HepG2 (cell line): ENCODE measurements around the gene STK32C. TPM values are rescaled to one million over a fixed set of nuclear protein-coding genes. Genes with fewer than 3 reads are reported as not detected.

Source experiments
- ATAC-seq: fragments of 200-7000 bp; cut with Tn5 transposase; 3 replicates; pipeline ENCODE4 v1.9.1; 2020; ENCODE audit warnings: mild to moderate bottlenecking, moderate library complexity
- BruUV-seq: library from RNA; stranded (reverse); fragments of 400-500 nt; replicated peaks from 2 replicates; lab custom pipeline; 2021; lab: Mats Ljungman, UMichigan
- CTCF ChIA-PET: fragments of 300-600 bp; formaldehyde crosslinking; extraction: SDS; loops from one replicate; lab custom pipeline; 2021; ENCODE audit warnings: low total read pairs, inconsistent platforms, low intra/inter-chr PET ratio; lab: Yijun Ruan, JAX
- POLR2A ChIA-PET: fragments of 350-600 bp; sonication (Branson Sonifier 250); formaldehyde crosslinking; loops from one replicate; lab custom pipeline; 2020; ENCODE audit warnings: antibody characterized with exemption, inconsistent platforms; lab: Yijun Ruan, JAX
- DNase-seq: peaks from one replicate; pipeline ENCODE4 v3.0.0-alpha.2; 2015; ENCODE audit warnings: low spot score
- FAIRE-seq: peaks from 3 replicates; lab custom pipeline; 2011; peaks lifted over from hg19 to GRCh38; lab: Jason Lieb, UNC
- H2AFZ ChIP-seq: one replicate; pipeline ENCODE4 v1.6.1; 2011; ENCODE audit warnings: low read length, inconsistent platforms
- H3K27ac ChIP-seq: fragments of 300-600 bp; 3 replicates; pipeline ENCODE4 v1.8.0; 2011; ENCODE audit warnings: mixed run types, mild to moderate bottlenecking, mixed read lengths, low read length, inconsistent platforms; ENCODE audit not compliant: insufficient read depth; ENCODE audit errors: extremely low read length
- H3K27me3 ChIP-seq, 2 experiments: fragments of 200-600 bp in 1 of 2; 2 replicates in 1 of 2; 3 replicates in 1 of 2; pipeline versions ENCODE4 v1.6.0 to v1.8.0; 2011; ENCODE audit warnings: low read length in 2 of 2, mild to moderate bottlenecking in 2 of 2, moderate library complexity in 2 of 2, inconsistent platforms in 1 of 2; ENCODE audit not compliant: insufficient read depth in 2 of 2, control insufficient read depth in 1 of 2
- H3K36me3 ChIP-seq, 2 experiments: fragments of 200-600 bp in 1 of 2; replicated peaks in 1 of 2; 2 replicates in 1 of 2; 3 replicates in 1 of 2; pipeline versions ENCODE4 v1.5.1 to v1.8.0; 2011; ENCODE audit warnings: low read length in 2 of 2, inconsistent platforms in 1 of 2; ENCODE audit not compliant: insufficient read depth in 2 of 2, control insufficient read depth in 1 of 2
- H3K4me1 ChIP-seq: 2 replicates; pipeline ENCODE4 v1.5.1; 2012; ENCODE audit warnings: low read length, inconsistent platforms; ENCODE audit not compliant: insufficient read depth
- H3K4me2 ChIP-seq: 2 replicates; pipeline ENCODE4 v1.6.0; 2011; ENCODE audit warnings: low read depth, low read length, inconsistent platforms
- H3K4me3 ChIP-seq, 3 experiments: fragments of 200-600 bp in 1 of 3; sonication (generic), shearing (Covaris generic) in 1 of 3; replicated peaks in 1 of 3; 2 replicates each; pipeline ENCODE4 v1.5.1; 2011 to 2016; ENCODE audit warnings: low read length in 3 of 3, inconsistent platforms in 2 of 3, low read depth in 2 of 3, mild to moderate bottlenecking in 2 of 3, control low read depth in 1 of 3, mixed read lengths in 1 of 3; ENCODE audit not compliant: insufficient read depth in 1 of 3
- H3K79me2 ChIP-seq: one replicate; pipeline ENCODE4 v1.6.1; 2011; ENCODE audit warnings: low read length, inconsistent platforms; ENCODE audit not compliant: insufficient read depth
- H3K9ac ChIP-seq: 2 replicates; pipeline ENCODE4 v1.6.0; 2011; ENCODE audit warnings: mild to moderate bottlenecking, low read depth, low read length, inconsistent platforms; ENCODE audit not compliant: insufficient read depth
- H3K9me3 ChIP-seq: 2 replicates; pipeline ENCODE4 v1.5.1; 2012; ENCODE audit warnings: mild to moderate bottlenecking, low read length
- H4K20me1 ChIP-seq: 2 replicates; pipeline ENCODE4 v1.6.0; 2011; ENCODE audit warnings: inconsistent platforms, mild to moderate bottlenecking, low read length, moderate library complexity; ENCODE audit not compliant: insufficient read depth
- AKAP8 ChIP-seq: sonication (generic); formaldehyde crosslinking; IDR thresholded peaks from 2 replicates; pipeline ENCODE4 v1.5.1; 2020; ENCODE audit warnings: mild to moderate bottlenecking, missing genetic modification reagents
- CEBPZ ChIP-seq: IDR thresholded peaks from 2 replicates; pipeline ENCODE4 v1.6.1; 2012; ENCODE audit warnings: low read length, improper control_type of control experiment
- FOXK2 ChIP-seq: fragments of 450-650 bp; IDR thresholded peaks from 2 replicates; pipeline ENCODE4 v1.6.1; 2016
- HHEX ChIP-seq: IDR thresholded peaks from 2 replicates; pipeline ENCODE4 v1.6.1; 2016; ENCODE audit warnings: control low read depth
- HNF4A ChIP-seq: sonication (generic); formaldehyde crosslinking; IDR thresholded peaks from 2 replicates; pipeline ENCODE4 v1.4.0; 2020; ENCODE audit warnings: missing genetic modification reagents
- KDM4B ChIP-seq: sonication (generic); formaldehyde crosslinking; IDR thresholded peaks from 2 replicates; pipeline ENCODE4 v1.4.0; 2020; ENCODE audit warnings: missing genetic modification reagents
- MAZ ChIP-seq, 2 experiments: sonication (generic) in 1 of 2; formaldehyde crosslinking in 1 of 2; IDR thresholded peaks; 2 replicates each; pipeline versions ENCODE4 v1.5.0 to v1.6.1; 2012 to 2020; ENCODE audit warnings: low read depth in 2 of 2, mild to moderate bottlenecking in 2 of 2, borderline replicate concordance in 1 of 2, improper control_type of control experiment in 1 of 2, low read length in 1 of 2, missing genetic modification reagents in 1 of 2, moderate library complexity in 1 of 2
- PCBP1 ChIP-seq: fragments of 200-400 bp; formaldehyde crosslinking; IDR thresholded peaks from 2 replicates; pipeline ENCODE4 v1.6.1; 2017; ENCODE audit warnings: mild to moderate bottlenecking, low read depth, low read length, borderline replicate concordance
- ZBTB7B ChIP-seq: sonication (generic); formaldehyde crosslinking; IDR thresholded peaks from 2 replicates; pipeline ENCODE4 v1.4.0; 2020; ENCODE audit warnings: missing genetic modification reagents
- ZNF343 ChIP-seq: sonication (generic); formaldehyde crosslinking; IDR thresholded peaks from 2 replicates; pipeline ENCODE4 v1.4.0; 2020; ENCODE audit warnings: mild to moderate bottlenecking, missing genetic modification reagents
- ZNF576 ChIP-seq: sonication (generic); formaldehyde crosslinking; IDR thresholded peaks from 2 replicates; pipeline ENCODE4 v1.4.0; 2020; ENCODE audit warnings: mild to moderate bottlenecking, missing genetic modification reagents
- WGBS: methylation state at CpG from one replicate; pipeline ENCODE4 v1.1.6; 2017; ENCODE audit warnings: low lambda C conversion rate; 5-methylcytosine and 5-hydroxymethylcytosine counted together
- in situ Hi-C: cut with HindIII; loops from 2 replicates; pipeline ENCODE4 v1.10.0; 2017; ENCODE audit warnings: low pct_unique_long_range_greater_than_20kb; ENCODE audit not compliant: extremely low pct_ligation_motif_present
- intact Hi-C: fragments of 100-400 bp; cut with micrococcal nuclease; formaldehyde crosslinking; loops from one replicate; pipeline ENCODE4 v1.10.0; 2022; ENCODE audit not compliant: unreplicated experiment
- polyA plus RNA-seq, 8 experiments: library from polyadenylated mRNA; depleted of rRNA in 3 of 8; stranded (reverse) in 7 of 8; unstranded in 1 of 8; fragments of >200 nt; fragmentation: Illumina TruSeq in 4 of 8; extraction: Trizol in 4 of 8; gene quantifications; 2 replicates each; pipeline versions ENCODE4 v1.2.1 to v1.2.3, GENCODE V29; 2011 to 2016; ENCODE audit warnings: low read depth in 4 of 8, missing spikeins in 1 of 8, mixed read lengths in 1 of 8; ENCODE audit not compliant: insufficient read depth in 1 of 8
- total RNA-seq, 5 experiments: library from RNA; depleted of rRNA; stranded (reverse); fragments of >200 nt; fragmentation: Illumina TruSeq; extraction: Trizol; gene quantifications; 2 replicates each; pipeline ENCODE4 v1.2.3, GENCODE V29; 2016; ENCODE audit warnings: low read depth in 1 of 5
- TF ChIP-seq, protein P1 (sequence below): sonication (generic); formaldehyde crosslinking; IDR thresholded peaks from 2 replicates; pipeline ENCODE4 v1.4.0; 2020; ENCODE audit warnings: missing genetic modification reagents

The STK32C gene
- total and polyA plus RNA-seq, 2 of the 13 experiments (the other 11 are each of a cell fraction or from before 2014, with no cell fraction given) = 10.9 to 19.4 TPM

DNA sequence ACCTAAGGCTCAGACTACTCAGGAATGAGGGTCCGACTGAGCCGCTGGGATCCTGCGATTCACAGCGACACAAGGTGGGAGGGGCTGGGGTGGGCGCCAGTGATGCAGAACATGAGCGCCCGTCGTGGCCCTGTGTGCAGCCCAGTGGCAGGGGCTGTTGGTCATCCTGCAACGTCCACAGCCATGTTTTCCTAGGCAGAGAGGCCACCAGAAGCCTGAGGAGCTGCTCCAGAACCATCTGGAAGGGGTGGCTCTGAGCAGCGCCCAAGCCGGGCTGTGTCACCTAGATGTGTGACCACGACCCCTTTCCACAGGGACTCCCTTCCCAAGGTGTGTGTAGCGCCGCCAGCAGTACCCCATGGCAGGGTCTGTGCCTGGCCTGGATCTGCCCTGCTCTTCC lies 96.5 kb downstream of the STK32C start (continued):
- TF ChIP-seq HNF4A (CRISPR knock-in tag) = no peak
- TF ChIP-seq, protein P1, sequence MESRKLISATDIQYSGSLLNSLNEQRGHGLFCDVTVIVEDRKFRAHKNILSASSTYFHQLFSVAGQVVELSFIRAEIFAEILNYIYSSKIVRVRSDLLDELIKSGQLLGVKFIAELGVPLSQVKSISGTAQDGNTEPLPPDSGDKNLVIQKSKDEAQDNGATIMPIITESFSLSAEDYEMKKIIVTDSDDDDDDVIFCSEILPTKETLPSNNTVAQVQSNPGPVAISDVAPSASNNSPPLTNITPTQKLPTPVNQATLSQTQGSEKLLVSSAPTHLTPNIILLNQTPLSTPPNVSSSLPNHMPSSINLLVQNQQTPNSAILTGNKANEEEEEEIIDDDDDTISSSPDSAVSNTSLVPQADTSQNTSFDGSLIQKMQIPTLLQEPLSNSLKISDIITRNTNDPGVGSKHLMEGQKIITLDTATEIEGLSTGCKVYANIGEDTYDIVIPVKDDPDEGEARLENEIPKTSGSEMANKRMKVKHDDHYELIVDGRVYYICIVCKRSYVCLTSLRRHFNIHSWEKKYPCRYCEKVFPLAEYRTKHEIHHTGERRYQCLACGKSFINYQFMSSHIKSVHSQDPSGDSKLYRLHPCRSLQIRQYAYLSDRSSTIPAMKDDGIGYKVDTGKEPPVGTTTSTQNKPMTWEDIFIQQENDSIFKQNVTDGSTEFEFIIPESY (CRISPR knock-in tag) = no peak

DNA sequence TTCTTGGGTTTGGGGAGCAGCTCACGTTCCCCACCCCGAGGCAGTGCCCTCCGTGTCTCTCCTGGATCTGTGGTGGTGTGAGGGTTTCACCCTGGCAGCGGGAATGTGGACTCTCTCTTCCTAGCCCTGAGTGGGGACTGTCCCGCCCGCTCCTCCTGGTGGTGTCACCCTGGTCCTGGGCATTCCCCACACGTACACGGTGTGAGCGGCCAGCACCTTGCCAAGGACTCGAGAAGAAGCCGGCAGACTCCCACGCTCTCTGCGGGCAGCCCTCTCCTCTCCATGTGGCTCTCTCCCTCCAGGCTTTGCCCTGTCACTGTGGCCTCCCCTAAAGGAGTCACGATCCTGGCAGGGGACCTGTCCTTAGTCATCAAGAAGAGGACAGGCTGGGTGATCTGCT lies 97.0 kb downstream of the STK32C start:
- intact Hi-C loops = no loop called here
- H3K79me2 ChIP-seq = no peaks in the 10 kb centered on the region
- 81% methylated on average over 8 of the region's 14 CpGs for WGBS
- no peak overlapping the region for H3K4me2 ChIP-seq
- H3K27ac ChIP-seq = no peak overlapping the region
- H4K20me1 ChIP-seq = no peaks in the 10 kb centered on the region
- H3K9ac ChIP-seq = no peak overlapping the region
- CTCF ChIA-PET = no interaction called here
- peaks cover 10% of the 10 kb centered on the region; the same call in 1 of the 2 replicates for H3K4me1 ChIP-seq
- in situ Hi-C loops = no loop called here
- H3K9me3 ChIP-seq = no peaks in the 10 kb centered on the region
- no peak overlapping the region for H2AFZ ChIP-seq
- no peak for ATAC-seq
- POLR2A ChIA-PET = no interaction called here
- no TSS peak for BruUV-seq
- H3K4me3 ChIP-seq = no peak overlapping the region
- no peaks in the 10 kb centered on the region; a peak in 1 of 5 replicates for H3K36me3 ChIP-seq
- no peak for FAIRE-seq
- no peaks in the 10 kb centered on the region for H3K27me3 ChIP-seq
- no peak for DNase-seq
- no peak for TF ChIP-seq CEBPZ
- no peak for TF ChIP-seq KDM4B
- no peak for TF ChIP-seq HHEX (CRISPR knock-in tag)
- no peak for TF ChIP-seq ZBTB7B
- no peak for TF ChIP-seq MAZ (IDR thresholded peaks at IDR 0.05; ENCODE audit: borderline replicate concordance, low read depth, low read length)
- no peak for TF ChIP-seq MAZ (CRISPR knock-in tag; IDR thresholded peaks at IDR 0.05; ENCODE audit: low read depth)
- no peak for TF ChIP-seq FOXK2
- TF ChIP-seq ZNF343 (CRISPR knock-in tag) = no peak
- TF ChIP-seq PCBP1 = no peak
- TF ChIP-seq ZNF576 (CRISPR knock-in tag) = no peak
- TF ChIP-seq AKAP8 (CRISPR knock-in tag) = no peak
